GM21515 (cell line): ENCODE data around the gene TANK.
A peak's percentile ranks its signal among the peaks of the same experiment; 100 is the strongest.
"Not testable (repeated sequence)": the region's sequence is repeated elsewhere in the genome, so short reads cannot be mapped to it uniquely, and the experiment has no call there.

ENCODE experiments used
- ATAC-seq: cut with Tn5 transposase; IDR thresholded peaks from one replicate; pipeline ENCODE4 v1.9.1; 2021; ENCODE audit not compliant: unreplicated experiment

The TANK gene

GRCh38 chr2:161257123-161257952, 97.1 kb downstream of the TANK start:
- no peak for ATAC-seq

GRCh38 chr2:161265874-161266273, 105.6 kb downstream of the TANK start:
- ATAC-seq: no peak

GRCh38 chr2:161269111-161269510, 108.9 kb downstream of the TANK start:
- no peak for ATAC-seq

- ATAC-seq: peak; percentile 73
Observed at GRCh38 chr2:161273038-161273760, 113.0 kb downstream of the TANK start.

- not testable (repeated sequence) for ATAC-seq
Observed at GRCh38 chr2:161278564-161279229, 118.5 kb downstream of the TANK start.

GRCh38 chr2:161279230-161279815, 119.1 kb downstream of the TANK start:
- ATAC-seq: not testable (repeated sequence)

- ATAC-seq: not testable (repeated sequence)
Observed at GRCh38 chr2:161280906-161281323, 120.7 kb downstream of the TANK start.

GRCh38 chr2:161281615-161282310, 121.5 kb downstream of the TANK start:
- not testable (repeated sequence) for ATAC-seq

GRCh38 chr2:161282311-161282644, 122.0 kb downstream of the TANK start:
- ATAC-seq: not testable (repeated sequence)

- ATAC-seq: no peak
Observed at GRCh38 chr2:161283926-161284325, 123.7 kb downstream of the TANK start.
